ENCODE data around the gene SFR1. TPM values are rescaled to one million over a fixed set of nuclear protein-coding genes. Genes with fewer than 3 reads are reported as not detected.
A peak's percentile ranks its signal among the peaks of the same experiment; 100 is the strongest.

The SFR1 gene
- total RNA-seq, 4 donors from 2014 or later, result 4.7 to 26.2 (median 8.4) TPM

GRCh38 chr10:104077663-104078151 is 44.3 kb upstream of the SFR1 start:
- Histone ChIP-seq H3K9me3 (no peaks in the 10 kb centered on the region), H3K4me3 (no peak overlapping the region), H3K27ac (no peak overlapping the region), H3K36me3 (no peaks in the 10 kb centered on the region), H3K27me3 (no peaks in the 10 kb centered on the region), H3K4me1 (peaks cover 0 to 17% (median 2%) of the 10 kb centered on the region in 4 donors)
- no peak for DNase-seq (ENCODE audit: low spot score in 2 of 2)
- 84% methylated on average over 5 of the region's 5 CpGs for WGBS, 2 donors
- TF ChIP-seq, protein P1, sequence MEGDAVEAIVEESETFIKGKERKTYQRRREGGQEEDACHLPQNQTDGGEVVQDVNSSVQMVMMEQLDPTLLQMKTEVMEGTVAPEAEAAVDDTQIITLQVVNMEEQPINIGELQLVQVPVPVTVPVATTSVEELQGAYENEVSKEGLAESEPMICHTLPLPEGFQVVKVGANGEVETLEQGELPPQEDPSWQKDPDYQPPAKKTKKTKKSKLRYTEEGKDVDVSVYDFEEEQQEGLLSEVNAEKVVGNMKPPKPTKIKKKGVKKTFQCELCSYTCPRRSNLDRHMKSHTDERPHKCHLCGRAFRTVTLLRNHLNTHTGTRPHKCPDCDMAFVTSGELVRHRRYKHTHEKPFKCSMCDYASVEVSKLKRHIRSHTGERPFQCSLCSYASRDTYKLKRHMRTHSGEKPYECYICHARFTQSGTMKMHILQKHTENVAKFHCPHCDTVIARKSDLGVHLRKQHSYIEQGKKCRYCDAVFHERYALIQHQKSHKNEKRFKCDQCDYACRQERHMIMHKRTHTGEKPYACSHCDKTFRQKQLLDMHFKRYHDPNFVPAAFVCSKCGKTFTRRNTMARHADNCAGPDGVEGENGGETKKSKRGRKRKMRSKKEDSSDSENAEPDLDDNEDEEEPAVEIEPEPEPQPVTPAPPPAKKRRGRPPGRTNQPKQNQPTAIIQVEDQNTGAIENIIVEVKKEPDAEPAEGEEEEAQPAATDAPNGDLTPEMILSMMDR (IDR thresholded peaks at IDR 0.05), result no peak
- TF ChIP-seq EP300 (IDR thresholded peaks at IDR 0.05) (no peak), POLR2A (IDR thresholded peaks at IDR 0.05) (no peak)

- WGBS, 2 donors, result 33 to 52% methylated on average over 1 of the region's 1 CpG
- TF ChIP-seq, protein P1 (IDR thresholded peaks at IDR 0.05), result peak in 1 of 5 experiments; percentile 41
- TF ChIP-seq POLR2A (IDR thresholded peaks at IDR 0.05), result no peak
Observed at GRCh38 chr10:104080762-104081161, 41.2 kb upstream of the SFR1 start.

GRCh38 chr10:104081998-104082397 is 40.0 kb upstream of the SFR1 start:
- Histone ChIP-seq H3K4me3 (no peak overlapping the region), H3K27ac (no peak overlapping the region), H3K9me3 (no peaks in the 10 kb centered on the region), H3K4me1 (peaks cover 0 to 9% (median 0%) of the 10 kb centered on the region in 4 donors), H3K36me3 (no peaks in the 10 kb centered on the region), H3K27me3 (no peaks in the 10 kb centered on the region)
- 66 to 69% methylated on average over 5 of the region's 5 CpGs for WGBS, 2 donors
- no peak for DNase-seq (ENCODE audit: low spot score in 2 of 2)
- TF ChIP-seq, protein P1 (IDR thresholded peaks at IDR 0.05), result no peak
- TF ChIP-seq POLR2A (IDR thresholded peaks at IDR 0.05) (no peak), EP300 (IDR thresholded peaks at IDR 0.05) (no peak)

More at GRCh38 chr10:104080762-104081161, 41.2 kb upstream of the SFR1 start:
- H3K4me1 ChIP-seq, result peaks cover 0 to 17% (median 2%) of the 10 kb centered on the region in 4 donors
- DNase-seq (ENCODE audit: low spot score in 2 of 2), result no peak
- no peaks in the 10 kb centered on the region for H3K9me3 ChIP-seq
- no peaks in the 10 kb centered on the region for H3K27me3 ChIP-seq
- no peaks in the 10 kb centered on the region for H3K36me3 ChIP-seq
- no peak overlapping the region for H3K27ac ChIP-seq
- no peak overlapping the region for H3K4me3 ChIP-seq

DNA sequence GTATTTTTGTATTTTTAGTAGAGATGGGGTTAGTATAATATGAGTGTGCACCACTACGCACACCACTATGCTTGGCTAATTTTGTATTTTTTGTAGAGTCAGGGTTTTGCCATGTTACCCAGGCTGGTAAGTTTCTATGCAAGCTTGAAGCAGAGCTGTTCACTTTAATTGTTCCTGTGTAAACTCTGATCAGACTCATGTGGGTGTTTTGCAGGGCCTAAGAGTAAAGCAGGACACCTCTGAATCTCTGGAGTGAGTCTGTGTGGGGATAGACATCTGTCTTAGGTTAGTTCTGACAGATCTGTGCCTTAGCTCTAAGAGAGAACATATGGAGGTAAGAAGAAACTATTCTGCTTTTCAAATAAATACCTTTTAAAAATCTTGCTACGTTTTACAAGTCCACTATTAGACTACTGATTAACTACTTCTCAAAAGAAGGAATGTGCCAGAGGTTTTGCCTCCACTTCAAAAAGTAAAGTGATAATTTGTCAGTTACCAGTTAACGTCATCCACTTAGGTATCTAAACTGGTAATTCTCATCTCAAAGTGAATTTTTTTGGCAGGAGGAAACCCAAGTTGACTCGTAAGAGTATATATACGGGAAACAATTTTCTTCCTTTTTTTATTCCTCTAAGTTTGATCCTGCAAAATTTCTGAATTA is 37.4 kb upstream of the SFR1 start:
- Histone ChIP-seq H3K27ac (no peak overlapping the region), H3K4me3 (no peak overlapping the region), H3K9me3 (no peaks in the 10 kb centered on the region), H3K36me3 (no peaks in the 10 kb centered on the region), H3K27me3 (no peaks in the 10 kb centered on the region), H3K4me1 (no peaks in the 10 kb centered on the region)
- TF ChIP-seq, protein P1 (IDR thresholded peaks at IDR 0.05), result no peak
- TF ChIP-seq POLR2A (IDR thresholded peaks at IDR 0.05), result no peak
- no peak for TF ChIP-seq EP300 (IDR thresholded peaks at IDR 0.05)
- WGBS, 2 donors, result 71 to 73% methylated on average over 5 of the region's 5 CpGs
- DNase-seq (ENCODE audit: low spot score in 2 of 2), result no peak

- no peak within 1 kb of the TSS for H3K27ac ChIP-seq
- TF ChIP-seq, protein P1 (IDR thresholded peaks at IDR 0.05), result no peak
- TF ChIP-seq POLR2A (IDR thresholded peaks at IDR 0.05) (no peak), EP300 (IDR thresholded peaks at IDR 0.05) (no peak)
- H3K4me3 ChIP-seq, result no peak within 1 kb of the TSS
- no peaks in the 10 kb centered on the region for H3K36me3 ChIP-seq
- no peaks in the 10 kb centered on the region for H3K27me3 ChIP-seq
- H3K4me1 ChIP-seq, result no peaks in the 10 kb centered on the region
- no peaks in the 10 kb centered on the region for H3K9me3 ChIP-seq
- 66 to 80% methylated on average over 3 of the region's 3 CpGs for WGBS, 2 donors
- DNase-seq (ENCODE audit: low spot score in 2 of 2), result no peak
Observed at GRCh38 chr10:104085801-104086400, 36.1 kb upstream of the SFR1 start, which contains the start of gene COL17A1. TSS of gene COL17A1 (minus strand) at chr10:104085880. CDS start at chr10:104080673, 5,207 bp downstream.
